GM18519 (cell line): ENCODE measurements around the gene CACNA1F.

Experiments
- ATAC-seq: cut with Tn5 transposase; IDR thresholded peaks from one replicate; pipeline ENCODE4 v1.9.1; 2021; ENCODE audit warnings: mild to moderate bottlenecking, moderate library complexity; ENCODE audit not compliant: unreplicated experiment, low FRiP score

Gene CACNA1F

GRCh38 chrX:49257846-49258748, 25.0 kb upstream of the CACNA1F start:
- no peak for ATAC-seq

DNA sequence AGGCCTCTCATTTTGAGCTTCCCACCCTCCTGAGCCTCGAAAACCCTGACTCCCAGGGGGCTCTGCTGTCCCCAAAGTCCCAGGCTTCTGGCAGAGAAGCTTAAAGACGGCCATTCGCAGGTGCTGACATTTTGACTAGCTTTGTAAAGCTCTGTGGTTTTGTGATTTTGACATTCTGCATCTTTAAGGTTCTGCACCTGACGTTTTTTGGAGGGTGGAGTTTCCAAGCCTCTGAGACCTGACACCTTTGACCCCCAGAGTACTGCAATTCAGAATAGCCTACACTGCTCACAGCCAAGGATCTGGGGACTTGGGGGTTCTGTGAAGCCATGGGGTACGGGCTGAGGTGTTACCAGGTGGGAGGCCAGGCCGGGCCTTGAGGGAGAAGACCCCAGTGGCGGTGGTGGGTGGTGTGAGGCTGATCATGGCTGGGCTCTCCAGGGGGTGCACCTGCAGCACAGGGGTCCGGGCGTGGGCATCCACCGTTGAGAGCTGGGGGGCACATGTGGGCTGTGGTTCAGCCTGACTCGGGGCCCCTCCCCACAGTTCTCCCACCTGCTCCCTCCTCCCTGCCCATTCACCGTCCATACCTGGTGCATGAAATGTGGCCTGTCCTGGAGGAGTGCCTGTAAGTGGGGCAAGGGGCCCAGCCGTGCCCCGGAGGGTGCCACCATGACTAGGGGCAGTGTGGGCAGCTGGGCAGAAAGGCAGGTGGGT, 24.1 kb upstream of the CACNA1F start:
- ATAC-seq = no peak

DNA sequence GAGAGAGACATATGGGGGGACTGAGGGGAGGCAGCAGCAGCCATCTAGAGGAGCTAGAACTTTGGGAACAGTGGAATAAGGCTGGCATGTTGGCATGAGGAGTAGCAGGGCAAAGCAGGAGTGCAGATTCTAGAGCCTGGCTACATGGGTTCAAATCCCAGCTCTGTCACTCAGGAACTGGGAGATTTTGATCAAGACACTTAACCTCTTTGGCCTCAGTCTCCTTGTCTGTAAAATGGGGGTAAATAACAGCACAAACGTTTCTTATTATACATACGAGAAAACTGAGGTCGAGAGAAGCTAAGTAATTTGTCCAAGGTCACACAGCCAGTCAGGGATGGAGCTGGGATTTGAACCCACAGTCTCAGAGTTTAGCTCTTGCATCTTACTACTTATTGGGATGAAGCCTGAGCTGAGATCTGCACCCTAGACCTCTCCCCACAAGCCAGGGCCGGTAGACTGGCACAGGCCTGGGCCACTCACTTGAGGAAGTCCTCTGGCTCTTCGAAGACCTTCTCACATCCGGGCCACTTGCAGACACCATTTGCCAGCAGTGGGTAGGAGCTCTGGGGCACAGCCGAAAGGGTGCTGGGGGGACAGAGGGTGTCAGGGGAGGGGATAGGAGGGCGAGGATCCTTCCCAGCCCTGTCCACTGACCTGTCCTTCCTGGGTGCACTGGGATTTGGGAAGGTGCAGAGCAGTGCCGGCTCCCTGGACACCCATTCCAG, 23.3 kb upstream of the CACNA1F start:
- ATAC-seq = no peak

- no peak for ATAC-seq
These were observed 21.5 kb upstream of the CACNA1F start for GRCh38 chrX:49254639-49255038.

GRCh38 chrX:49251325-49251724, 18.2 kb upstream of the CACNA1F start:
- no peak for ATAC-seq

DNA sequence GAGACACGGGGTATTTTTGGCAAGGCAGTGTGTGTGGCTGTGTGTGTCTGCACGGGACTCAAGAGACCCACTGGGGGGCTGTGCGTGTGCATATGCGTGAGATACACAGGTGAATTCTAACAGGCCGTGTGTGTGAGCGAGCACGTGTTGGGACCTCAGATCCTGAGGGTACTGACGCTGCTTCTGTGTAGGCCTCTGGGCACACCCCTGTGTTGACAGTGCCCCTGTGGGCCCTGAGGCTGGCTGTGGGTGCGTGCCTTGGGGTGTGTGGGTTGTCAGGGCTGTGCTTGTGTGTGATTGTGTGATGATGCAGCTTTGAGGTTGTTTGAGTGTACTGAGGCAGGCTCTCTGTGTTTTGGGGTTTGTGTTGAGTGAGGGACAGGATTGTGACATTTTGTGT, 17.4 kb upstream of the CACNA1F start:
- no peak for ATAC-seq

DNA sequence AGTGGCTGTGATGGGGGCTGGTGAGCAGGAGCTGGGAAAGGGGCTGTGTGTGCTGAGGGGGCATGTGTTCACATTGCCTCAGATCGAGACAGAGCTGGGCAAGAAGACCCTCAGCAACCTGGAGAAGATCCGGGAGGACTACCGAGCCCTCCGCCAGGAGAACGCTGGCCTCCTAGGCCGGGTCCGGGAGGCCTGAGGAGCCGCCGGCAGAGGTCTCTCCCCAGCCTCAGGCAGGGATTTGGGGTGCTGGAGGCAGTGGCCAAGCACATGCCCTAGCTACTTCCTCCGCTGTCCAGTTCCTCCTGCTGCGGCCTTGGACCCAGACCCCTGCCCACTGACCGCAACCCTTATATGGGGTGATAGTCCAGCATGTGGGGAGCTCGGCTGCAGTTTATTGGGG, 16.9 kb upstream of the CACNA1F start:
- ATAC-seq = no peak

GRCh38 chrX:49249616-49250015, 16.5 kb upstream of the CACNA1F start:
- ATAC-seq = no peak

DNA sequence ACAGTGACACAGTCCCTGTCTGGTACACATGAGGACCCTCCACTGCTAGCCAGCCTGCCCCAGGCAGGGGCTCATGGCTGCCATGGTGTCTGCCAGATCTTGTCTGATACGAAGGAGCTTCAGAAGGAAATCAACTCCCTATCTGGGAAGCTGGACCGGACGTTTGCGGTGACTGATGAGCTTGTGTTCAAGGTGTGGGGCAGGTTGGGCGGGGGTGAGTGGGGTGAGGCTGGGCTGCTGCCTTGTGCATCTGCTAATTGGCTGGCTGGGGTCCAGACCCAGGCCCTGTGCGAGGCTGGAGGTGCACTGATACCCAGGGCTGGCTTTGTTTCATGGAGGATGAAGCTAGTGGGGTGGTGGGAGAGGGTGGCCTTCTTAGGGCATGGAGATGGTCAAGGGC, 15.9 kb upstream of the CACNA1F start:
- no peak for ATAC-seq

- no peak for ATAC-seq
These were observed 15.0 kb upstream of the CACNA1F start for GRCh38 chrX:49247916-49248811.

GRCh38 chrX:49247346-49247745, 14.2 kb upstream of the CACNA1F start:
- no peak for ATAC-seq

- ATAC-seq = no peak
These were observed 13.4 kb upstream of the CACNA1F start for GRCh38 chrX:49246541-49246940.

GRCh38 chrX:49244207-49244606, 11.1 kb upstream of the CACNA1F start:
- no peak for ATAC-seq

- no peak for ATAC-seq
These were observed 10.0 kb upstream of the CACNA1F start for GRCh38 chrX:49243166-49243565.

- no peak for ATAC-seq
These were observed 9.5 kb upstream of the CACNA1F start for GRCh38 chrX:49242545-49243066.

- ATAC-seq = no peak
These were observed 5.6 kb upstream of the CACNA1F start for GRCh38 chrX:49238735-49239134.

DNA sequence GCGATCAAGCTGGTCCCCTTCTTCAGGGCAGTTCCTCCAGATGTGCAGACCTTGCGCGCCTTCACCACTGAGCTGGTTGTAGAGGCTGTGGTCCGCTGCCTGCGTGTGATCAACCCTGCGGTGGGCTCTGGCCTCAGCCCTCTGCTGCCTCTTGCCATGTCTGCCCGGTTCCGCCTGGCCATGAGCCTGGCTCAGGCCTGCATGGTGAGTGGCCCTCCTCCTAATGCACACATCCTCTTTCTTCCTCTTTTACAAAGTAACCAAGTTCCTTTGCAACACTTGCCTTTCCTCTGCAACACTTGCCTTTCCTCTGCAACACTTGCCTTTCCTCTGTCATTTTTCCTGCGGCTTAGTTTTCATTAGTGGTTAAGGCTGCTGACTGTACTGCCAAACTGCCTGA, 3.9 kb upstream of the CACNA1F start:
- ATAC-seq = no peak

DNA sequence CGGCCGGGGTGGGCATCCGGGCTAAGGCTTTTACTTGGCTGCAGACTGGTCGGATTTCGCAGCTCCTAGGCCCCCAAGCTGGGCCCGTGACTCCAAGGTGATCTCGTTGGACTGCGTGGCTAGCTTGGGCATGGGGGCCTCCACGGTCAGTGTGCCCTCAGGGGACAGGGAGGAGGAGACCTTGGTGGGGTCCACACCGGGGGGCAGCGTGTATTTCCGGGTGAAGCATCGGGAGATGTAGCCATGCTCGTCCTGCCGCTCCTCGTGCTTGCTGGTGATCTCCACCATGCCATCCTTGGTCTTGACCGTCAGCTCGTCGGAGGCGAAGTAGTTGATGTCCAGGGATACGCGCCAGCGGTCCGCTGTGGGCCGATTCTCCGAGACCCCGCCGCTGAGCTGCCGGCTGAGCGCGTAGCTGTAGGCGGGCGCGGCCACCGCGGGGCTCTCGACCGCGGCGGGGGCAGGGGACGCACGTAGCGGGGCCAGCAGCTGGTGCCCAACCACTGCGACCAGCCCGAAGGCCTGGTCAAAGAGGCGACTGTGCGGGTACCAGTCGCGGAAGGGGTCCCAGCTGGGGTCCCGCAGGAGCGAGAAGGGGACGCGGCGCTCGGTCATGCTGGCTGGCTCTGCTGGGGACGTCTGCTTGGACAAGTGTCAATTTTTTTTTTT, 881 bp upstream of the CACNA1F start:
- no peak for ATAC-seq

DNA sequence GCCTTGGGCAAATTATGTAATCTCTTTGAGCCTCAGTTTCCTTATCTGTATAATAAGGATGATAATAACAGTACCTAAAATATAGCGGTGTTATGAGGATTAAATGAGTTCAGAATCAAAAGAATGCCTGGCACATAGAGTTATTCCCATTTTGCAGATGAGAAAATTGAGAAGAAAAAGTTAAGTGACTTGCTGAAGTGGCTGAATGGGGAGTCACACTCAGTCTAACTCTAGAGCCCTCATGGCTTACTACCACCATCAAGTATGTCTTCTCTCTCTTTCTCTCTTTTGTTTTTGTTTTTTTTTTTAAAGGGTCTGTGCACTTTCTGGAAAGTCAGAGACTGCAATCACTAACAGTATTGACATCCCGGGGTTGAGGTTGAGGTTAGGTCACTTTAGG, 615 bp downstream of the CACNA1F start:
- no peak for ATAC-seq
